B cell (primary cell): ENCODE measurements around the gene RASD1.

Experiments used
- CTCF ChIP-seq: fragments of 200-600 bp; IDR thresholded peaks from one replicate; pipeline ENCODE4 v1.8.0; 2022; ENCODE audit warnings: antibody characterized with exemption, mild to moderate bottlenecking
- EZH2 ChIP-seq: IDR thresholded peaks from 2 replicates; pipeline ENCODE4 v1.6.1; 2012; ENCODE audit warnings: borderline replicate concordance, low read depth, mild to moderate bottlenecking, moderate library complexity, low read length; ENCODE audit not compliant: insufficient read depth, poor library complexity, severe bottlenecking

- TF ChIP-seq CTCF (no peak), EZH2 (no peak)
These were observed 7.5 kb upstream of the RASD1 start for GRCh38 chr17:17503566-17504130.
